Measurements from ENCODE around the gene ITGB8.

ITGB8 gene

DNA sequence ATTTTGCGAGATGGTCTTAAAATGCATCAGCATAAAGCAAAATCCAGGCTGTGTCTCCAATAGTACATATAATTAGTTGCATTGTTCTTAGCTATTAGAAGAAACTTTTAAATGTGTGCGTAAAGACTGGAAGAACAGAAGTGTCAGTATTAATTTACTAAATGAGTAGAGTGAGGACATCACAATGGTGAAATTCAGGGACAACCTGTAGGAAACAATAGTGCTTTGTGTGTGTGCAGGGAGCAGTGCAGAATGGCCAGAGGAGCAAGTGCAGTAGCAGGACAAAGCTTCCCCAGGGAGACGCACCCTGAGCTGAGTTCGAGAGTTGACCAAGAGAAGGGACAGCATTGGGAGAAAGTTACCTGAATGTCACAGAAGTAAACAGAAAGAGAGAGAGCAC, 13.7 kb downstream of the ITGB8 start:
- H3K9me3 ChIP-seq (ENCODE audit: severe bottlenecking) = no peaks in the 10 kb centered on the region
- H3K36me3 ChIP-seq = no peaks in the 10 kb centered on the region; the same call in 1 of the 2 replicates
- DNase-seq = no peak
- no peak overlapping the region for H3K27ac ChIP-seq
- no peaks in the 10 kb centered on the region for H3K27me3 ChIP-seq (ENCODE audit: insufficient read depth, low read depth, severe bottlenecking)
- H3K4me3 ChIP-seq (ENCODE audit: low read depth, low read length) = no peak overlapping the region
- TF ChIP-seq, protein P1, sequence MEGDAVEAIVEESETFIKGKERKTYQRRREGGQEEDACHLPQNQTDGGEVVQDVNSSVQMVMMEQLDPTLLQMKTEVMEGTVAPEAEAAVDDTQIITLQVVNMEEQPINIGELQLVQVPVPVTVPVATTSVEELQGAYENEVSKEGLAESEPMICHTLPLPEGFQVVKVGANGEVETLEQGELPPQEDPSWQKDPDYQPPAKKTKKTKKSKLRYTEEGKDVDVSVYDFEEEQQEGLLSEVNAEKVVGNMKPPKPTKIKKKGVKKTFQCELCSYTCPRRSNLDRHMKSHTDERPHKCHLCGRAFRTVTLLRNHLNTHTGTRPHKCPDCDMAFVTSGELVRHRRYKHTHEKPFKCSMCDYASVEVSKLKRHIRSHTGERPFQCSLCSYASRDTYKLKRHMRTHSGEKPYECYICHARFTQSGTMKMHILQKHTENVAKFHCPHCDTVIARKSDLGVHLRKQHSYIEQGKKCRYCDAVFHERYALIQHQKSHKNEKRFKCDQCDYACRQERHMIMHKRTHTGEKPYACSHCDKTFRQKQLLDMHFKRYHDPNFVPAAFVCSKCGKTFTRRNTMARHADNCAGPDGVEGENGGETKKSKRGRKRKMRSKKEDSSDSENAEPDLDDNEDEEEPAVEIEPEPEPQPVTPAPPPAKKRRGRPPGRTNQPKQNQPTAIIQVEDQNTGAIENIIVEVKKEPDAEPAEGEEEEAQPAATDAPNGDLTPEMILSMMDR (IDR thresholded peaks at IDR 0.05; ENCODE audit: low read depth, low read length) = no peak

DNA sequence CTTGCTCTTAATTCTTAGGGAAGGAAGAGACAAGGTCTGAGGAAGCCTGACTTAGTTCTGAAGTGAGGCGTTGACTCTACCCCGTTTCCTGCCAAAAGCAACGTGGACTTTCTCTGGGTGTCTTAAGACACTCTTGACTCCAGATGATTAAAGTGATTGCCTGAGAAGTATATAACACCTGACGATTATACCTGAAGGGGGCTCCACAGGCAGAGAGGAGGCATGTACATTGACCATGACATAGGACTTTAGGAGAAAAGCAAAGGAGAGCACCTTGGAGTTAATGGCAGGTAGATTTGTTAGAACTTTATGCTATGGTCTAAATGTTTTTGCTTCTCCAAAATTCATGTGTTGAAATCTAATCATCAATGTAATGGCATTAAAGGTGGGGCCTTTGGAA, 15.9 kb downstream of the ITGB8 start:
- no peaks in the 10 kb centered on the region for H3K27me3 ChIP-seq (ENCODE audit: insufficient read depth, low read depth, severe bottlenecking)
- no peak overlapping the region for H3K27ac ChIP-seq
- no peak overlapping the region for H3K4me3 ChIP-seq (ENCODE audit: low read depth, low read length)
- H3K9me3 ChIP-seq (ENCODE audit: severe bottlenecking) = no peaks in the 10 kb centered on the region
- no peak for DNase-seq
- TF ChIP-seq, protein P1 (IDR thresholded peaks at IDR 0.05; ENCODE audit: low read depth, low read length) = no peak
- H3K36me3 ChIP-seq = no peaks in the 10 kb centered on the region

DNA sequence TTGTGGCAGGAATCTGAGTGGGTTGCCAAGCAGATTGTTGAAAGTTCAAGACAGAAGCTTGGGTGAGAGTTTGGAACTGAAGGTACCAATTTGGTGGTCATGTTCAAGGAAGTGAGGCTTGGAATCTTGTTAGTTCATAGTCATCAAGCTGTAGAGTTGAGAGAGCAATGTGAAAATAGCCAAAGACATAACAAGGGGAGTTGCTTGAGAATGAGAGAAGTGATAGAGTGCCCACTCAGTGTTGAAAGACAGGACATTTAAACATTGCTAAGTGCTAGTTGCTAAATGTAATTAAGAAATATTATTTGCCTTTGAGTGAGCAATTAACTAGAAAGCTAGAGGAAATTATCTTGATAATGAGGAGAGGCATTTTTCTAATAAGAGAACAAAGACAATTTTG, 17.0 kb downstream of the ITGB8 start:
- no peaks in the 10 kb centered on the region for H3K9me3 ChIP-seq (ENCODE audit: severe bottlenecking)
- no peaks in the 10 kb centered on the region for H3K36me3 ChIP-seq
- DNase-seq = no peak
- H3K4me3 ChIP-seq (ENCODE audit: low read depth, low read length) = no peak overlapping the region
- H3K27ac ChIP-seq = no peak overlapping the region
- TF ChIP-seq, protein P1 (IDR thresholded peaks at IDR 0.05; ENCODE audit: low read depth, low read length) = no peak
- no peaks in the 10 kb centered on the region for H3K27me3 ChIP-seq (ENCODE audit: insufficient read depth, low read depth, severe bottlenecking)

DNA sequence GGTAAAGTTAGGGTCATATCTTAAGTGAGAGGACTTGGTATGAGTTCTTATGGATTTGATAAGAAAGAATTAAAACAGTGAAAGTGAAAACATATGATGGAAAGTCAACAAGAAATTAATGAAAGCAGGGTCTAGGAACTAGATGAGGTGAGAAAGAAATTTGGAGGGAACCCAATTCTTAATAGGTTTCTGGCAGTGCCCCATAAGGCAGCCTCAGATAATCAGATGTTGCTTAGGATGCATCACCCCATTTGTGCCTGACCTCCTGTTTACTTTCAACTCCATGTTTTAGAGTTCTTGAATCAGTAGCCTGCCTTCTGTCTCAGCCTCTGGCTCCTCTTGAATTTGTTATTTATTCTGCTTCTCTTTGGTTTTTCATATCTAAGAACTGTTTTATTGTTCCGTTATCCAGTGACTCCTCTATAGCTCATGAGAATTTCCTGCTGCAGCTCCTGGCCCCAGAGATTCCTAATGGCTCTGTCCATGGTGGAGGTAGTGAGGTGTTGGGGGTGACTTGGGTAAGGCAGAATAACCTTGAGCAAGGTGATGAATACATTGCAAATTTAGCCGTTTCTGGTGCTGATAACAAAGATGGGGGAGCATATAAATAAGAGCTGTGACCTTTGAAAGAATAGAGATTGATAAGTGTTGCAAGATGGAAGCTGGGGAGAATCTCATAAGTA, 17.6 kb downstream of the ITGB8 start:
- H3K27me3 ChIP-seq (ENCODE audit: insufficient read depth, low read depth, severe bottlenecking) = no peaks in the 10 kb centered on the region
- no peak for DNase-seq
- H3K27ac ChIP-seq = no peak overlapping the region
- no peak overlapping the region for H3K4me3 ChIP-seq (ENCODE audit: low read depth, low read length)
- H3K9me3 ChIP-seq (ENCODE audit: severe bottlenecking) = no peaks in the 10 kb centered on the region
- H3K36me3 ChIP-seq = no peaks in the 10 kb centered on the region
- TF ChIP-seq, protein P1 (IDR thresholded peaks at IDR 0.05; ENCODE audit: low read depth, low read length) = no peak

DNA sequence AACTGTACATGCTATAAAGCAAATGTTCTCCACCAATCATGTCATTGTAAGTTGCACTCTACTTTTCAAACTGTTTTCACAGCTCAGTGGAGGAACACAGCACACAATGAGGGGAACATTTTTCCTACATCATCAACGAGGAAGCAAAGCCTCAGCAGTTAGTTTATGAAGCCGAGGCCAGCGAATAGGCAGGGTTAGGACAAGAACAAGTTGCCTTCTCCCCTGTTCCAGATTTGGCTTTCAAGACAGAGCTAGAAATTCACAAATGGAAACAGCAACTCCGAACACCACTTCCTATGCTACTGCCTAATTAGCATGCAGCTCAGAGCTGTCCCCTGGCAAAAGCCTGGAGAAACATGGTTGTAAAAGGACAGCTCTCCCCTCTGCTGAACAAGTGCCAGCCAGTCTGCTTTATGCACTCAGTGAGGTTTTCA, 19.8 kb downstream of the ITGB8 start:
- no peaks in the 10 kb centered on the region for H3K9me3 ChIP-seq (ENCODE audit: severe bottlenecking)
- no peaks in the 10 kb centered on the region for H3K27me3 ChIP-seq (ENCODE audit: insufficient read depth, low read depth, severe bottlenecking)
- DNase-seq = no peak
- no peak overlapping the region for H3K27ac ChIP-seq
- TF ChIP-seq, protein P1 (IDR thresholded peaks at IDR 0.05; ENCODE audit: low read depth, low read length) = no peak
- no peak overlapping the region for H3K4me3 ChIP-seq (ENCODE audit: low read depth, low read length)
- H3K36me3 ChIP-seq = no peaks in the 10 kb centered on the region
